NCI-H2227 (cell line): Measurements from ENCODE around the gene IFNG-AS1.
A peak's percentile ranks its signal among the peaks of the same experiment; 100 is the strongest.

Experiments used
- DNase-seq: peaks from one replicate; lab custom pipeline; 2025; ENCODE audit not compliant: unreplicated experiment; lab: John Stamatoyannopoulos, UW

The IFNG-AS1 gene

DNA sequence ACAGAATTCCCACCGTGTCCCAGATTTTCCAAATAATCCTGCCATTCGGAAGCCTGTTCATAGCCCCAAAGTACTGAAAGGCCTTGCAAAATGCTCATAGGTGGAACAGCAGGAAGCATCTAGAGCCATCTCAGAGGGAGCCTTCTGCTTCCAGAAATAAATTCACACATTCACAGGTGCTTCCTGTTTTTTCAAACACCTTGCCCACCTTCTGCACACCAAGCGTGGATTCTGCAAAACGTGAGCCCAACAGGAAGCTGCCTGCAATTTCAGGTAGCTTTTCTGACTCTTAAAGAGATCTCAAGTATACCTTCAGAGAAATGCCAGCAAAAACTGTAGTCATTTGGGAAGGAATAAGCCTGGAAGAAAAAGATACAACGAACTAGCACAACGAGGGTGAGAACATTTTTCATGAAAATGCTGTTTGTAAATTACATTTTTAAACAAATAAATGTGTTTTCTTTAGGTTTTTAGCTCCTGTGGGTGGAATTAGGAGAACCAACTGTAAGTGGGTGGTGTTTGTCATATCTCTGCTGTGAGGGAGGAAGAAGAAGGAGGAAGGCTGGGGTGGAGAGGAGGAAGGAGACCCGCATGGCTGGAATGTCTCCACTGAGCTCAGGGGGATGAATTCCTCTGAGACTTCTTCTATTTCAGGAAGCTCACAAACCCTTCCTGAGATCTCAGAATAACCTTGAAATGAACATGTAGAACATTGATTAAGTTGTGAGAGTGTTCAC, at the start of gene IFNG-AS1:
Gene IFNG-AS1 (plus strand): TSS at position 264 of the 737 bp plus-strand sequence.
- no peak for DNase-seq

- DNase-seq = no peak
These were observed 49.6 kb upstream of the IFNG-AS1 start for GRCh38 chr12:67939611-67940010.

DNA sequence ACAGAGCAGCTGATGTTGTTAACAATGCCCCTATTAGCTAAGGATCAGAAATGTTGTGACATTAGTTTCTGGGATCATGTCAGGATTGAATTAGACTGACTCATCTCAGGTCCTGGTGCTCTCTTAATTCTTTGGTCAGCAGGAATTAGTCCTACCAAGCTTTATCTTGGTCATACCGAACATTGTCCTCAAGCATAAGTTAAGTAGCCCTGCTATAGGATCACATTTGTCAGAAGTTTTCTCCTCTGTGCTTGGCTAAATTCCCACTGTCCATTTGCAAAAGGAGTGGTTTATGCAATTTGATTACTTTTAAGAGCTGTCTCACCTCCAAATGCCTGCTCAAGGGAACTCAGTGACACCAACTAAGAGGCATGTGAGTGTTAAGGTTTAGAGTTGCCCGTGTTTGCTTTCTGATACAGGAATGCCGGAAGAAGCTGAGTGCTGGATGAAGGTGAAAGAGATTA, 48.4 kb upstream of the IFNG-AS1 start:
- no peak for DNase-seq

DNA sequence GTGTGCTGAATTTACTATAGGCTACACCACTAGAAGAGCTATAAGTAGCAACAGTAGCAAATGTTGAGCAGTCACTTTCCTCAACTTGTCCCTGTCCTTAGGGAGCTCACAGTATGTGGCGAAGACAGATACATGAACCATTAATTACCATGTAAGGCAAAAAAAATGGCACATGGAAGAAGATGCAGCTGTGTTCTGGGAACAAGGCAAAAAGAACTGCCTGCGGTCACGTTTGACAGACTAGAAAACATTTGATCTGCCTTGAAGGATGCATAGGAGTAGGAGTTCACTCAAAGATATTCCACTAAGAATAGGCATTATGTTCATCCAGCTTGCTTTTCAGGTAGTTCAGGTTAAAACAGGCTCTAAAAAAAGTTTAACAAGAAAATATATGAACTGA, 46.5 kb upstream of the IFNG-AS1 start:
- DNase-seq = no peak

DNA sequence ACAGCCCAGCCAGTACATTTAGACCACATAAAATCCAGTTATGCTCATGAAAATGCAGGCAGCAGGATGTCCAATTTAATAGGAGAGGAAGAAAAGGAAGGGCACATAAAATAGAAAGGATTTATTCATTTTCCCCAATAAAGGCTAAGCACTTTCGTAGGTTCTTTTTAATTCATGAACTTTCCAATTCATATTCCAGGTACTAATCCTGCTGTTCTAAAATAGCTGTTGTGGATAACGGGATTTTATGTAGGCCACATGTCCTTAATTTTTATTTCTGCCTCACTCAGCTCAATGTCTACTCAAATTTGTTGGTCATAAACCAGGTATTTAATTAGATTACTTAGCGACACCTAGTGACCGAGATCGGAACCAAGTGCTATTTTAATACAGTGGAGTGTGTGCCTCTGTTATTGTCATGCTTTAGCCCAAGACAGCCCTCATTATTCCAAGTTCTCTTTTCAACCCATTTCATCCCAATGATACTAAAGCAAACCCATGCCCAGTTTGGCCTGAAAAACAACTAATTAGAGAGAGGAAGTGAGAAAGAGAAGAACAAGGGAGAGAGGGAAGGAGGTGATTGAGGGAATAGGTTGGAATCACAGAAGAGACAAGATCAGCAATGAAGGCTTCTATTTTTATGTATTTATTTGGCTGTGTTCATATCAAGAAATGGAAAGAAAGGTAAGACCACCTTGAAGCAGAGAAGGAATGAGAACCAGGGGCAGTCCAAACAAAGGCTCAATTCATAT, 45.9 kb upstream of the IFNG-AS1 start:
- DNase-seq = peak; percentile 60

DNA sequence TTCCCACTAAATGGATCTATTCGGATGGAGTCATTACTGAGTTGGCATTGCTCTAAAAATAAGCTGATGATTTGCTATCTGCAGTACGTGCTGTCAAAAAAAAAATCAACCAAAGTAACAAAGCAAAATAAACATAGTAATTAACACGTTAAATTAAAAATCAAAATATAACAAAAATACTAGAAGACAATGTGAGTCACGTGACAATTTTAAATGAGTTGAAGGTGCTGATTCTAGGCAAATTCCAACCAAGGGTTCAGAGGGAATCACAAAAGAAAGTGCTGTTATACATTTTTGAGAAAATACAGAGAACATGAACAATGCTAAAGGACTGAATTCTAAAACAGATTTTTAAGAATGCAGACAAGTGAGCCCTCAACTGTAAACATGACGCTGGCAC, 45.2 kb upstream of the IFNG-AS1 start:
- DNase-seq = no peak

DNA sequence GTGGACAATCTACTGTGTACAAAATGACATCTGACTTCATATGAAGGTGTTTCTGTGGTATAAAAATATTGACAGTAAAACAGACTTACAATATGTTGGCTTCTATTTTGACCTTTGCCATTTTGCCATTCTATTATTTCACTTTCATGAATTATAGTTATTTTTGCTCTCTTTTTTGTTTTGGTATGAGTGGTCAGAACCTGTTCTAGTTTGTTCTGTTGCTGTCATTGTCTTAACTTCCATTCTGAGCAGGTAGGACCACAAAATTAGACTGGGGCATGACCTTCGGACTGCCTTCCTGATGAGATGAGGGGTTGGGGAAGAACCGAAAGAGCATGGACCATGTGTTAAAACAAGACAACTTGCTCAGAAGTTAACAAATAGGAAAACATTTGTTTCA, 36.5 kb upstream of the IFNG-AS1 start:
- no peak for DNase-seq

DNA sequence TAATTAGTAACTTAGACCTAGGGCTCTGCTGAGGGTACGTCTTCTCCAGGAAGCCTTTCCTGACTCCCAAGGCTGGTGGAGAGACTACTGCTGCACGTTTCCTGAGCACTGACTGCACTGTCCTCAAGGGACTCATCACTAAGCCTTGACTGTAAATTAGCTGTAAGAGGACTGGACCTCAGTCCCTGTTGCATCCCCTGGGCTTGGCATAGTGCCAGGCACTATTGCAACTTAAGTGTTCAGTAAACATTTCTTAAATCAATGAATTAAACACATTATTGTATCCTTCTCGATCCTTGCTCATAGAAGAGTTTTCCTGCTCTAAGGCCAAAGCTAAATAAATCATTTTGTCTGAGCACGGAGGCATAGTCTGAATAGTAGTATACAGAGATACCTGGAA, 31.9 kb upstream of the IFNG-AS1 start:
- peak; percentile 14 for DNase-seq

DNA sequence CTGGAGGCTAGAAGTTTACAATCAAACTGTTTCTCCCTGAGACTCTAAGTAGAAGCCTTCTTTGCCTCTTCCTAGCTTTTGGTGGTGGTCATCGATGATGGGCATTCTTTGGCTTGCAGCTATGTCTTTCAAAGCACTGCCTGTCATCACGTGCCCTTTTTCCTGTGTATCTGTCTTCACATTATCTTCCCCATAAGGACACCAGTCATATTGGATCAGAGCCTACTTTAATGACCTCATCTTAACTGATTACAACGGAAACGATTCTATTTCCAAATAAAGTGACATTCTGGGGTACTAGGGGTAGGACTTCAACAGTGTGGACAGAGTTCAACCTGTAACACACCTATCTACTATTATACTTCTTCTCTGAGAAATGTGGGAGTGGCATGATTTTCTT, 31.1 kb upstream of the IFNG-AS1 start:
- no peak for DNase-seq

DNA sequence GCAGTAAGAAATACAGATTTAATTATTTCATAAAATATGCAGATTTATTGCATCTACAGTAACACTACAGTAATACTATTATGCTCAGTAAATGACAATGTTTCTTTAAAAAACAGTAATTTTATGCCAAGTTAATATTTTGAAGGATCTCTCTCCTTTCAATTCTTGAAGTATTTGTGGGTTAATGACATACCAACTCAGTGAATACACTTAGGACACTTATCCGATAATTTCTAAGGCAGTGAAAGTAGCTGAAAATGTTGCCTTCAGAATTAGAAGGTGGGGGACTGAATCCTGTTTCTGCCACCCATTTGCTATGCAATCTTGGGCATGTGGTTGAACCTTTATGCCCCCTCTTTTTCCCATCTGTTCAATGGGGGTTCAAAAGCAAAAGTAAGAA, 24.8 kb upstream of the IFNG-AS1 start:
- DNase-seq = no peak

DNA sequence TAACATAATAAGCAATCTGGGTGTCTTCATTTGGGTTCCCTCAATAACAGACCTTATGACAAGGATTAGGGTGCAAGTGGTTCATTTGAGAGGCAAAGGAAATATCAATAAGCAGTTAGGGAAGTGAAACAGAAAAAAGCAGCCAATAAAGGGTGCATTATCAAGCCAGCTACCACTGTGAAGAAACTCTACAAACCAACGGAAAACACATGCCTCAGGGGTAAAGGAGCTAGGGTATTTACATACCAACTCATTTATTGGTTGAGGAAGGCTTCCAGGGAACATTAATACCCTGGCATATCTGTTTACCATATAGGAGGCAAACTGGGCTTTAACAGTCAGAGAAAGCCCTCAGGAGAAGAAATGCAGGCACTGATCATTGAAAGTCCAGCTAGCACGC, 22.7 kb upstream of the IFNG-AS1 start:
- DNase-seq = no peak

DNA sequence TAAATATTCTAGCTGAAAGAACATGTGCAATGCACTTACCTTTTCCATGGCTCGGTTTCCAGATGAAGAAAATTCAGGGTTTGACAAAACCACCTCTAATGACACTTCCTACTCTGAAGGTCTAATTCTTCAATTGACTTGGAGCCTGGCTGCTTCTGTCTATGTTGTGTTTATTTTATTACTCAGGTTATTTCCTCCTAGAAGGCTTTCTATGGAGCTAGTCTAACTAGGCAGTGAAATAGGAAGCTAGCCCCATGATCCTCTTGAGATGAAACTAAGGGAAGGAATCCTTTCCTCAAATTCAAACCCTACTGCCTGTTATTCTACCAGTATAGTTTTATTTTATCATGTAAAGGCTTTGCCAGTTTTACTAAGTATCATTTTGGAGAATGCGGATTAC, 20.9 kb upstream of the IFNG-AS1 start:
- no peak for DNase-seq

DNA sequence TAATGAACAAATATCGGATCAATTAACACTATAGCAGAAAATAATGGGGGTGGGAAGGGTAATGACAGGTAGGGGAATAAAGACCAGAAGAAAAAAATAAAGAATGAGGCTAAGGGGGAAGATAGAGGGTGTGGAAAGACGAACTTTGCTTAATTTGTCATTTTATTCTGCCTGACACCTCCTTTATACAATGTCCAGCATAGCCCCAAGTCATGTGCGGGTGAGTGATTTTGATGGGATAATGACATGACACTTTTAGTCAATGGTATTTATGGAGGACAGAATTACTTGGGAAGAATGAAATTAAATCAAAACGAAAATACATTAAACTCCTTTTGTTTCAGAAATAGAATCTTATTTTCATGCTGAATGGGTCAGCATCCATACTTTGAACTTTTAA, 20.5 kb upstream of the IFNG-AS1 start:
- peak; percentile 17 for DNase-seq

DNA sequence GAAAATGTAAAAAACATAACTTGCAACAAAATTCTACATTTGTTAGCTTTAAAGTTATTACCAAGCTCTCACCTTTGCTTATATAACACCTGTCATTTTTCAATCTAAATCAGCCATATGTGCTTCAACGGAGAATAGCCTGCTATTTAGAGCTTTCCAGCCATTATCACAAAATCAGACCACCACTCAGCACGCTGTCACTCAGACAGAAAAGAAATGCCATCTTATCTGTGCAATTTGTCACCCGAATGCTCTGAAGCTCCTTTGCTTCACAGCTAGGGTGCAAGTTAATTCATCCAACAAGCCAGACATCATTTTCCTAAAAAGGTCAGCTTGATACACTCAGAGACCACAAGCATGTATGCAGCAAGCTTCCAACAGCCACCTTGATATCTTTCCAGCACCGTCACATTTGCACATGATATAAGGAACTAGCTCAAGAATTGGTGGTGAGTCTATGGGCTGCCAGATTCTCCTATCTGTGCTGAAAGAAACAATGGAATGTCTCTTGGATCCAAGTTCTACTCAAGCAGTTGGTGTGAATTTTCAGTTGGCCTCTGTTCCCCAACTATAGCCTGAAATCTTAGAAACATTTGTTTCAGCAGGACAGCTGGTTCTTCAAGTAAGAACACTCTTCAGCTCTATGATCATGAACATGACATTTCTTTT, 20.0 kb upstream of the IFNG-AS1 start:
- peak; percentile 38 for DNase-seq

- DNase-seq = no peak
These were observed 11.6 kb upstream of the IFNG-AS1 start for GRCh38 chr12:67977668-67978067.

- DNase-seq = no peak
These were observed 8.9 kb upstream of the IFNG-AS1 start for GRCh38 chr12:67980391-67980790.

- peak; percentile 16 for DNase-seq
These were observed 7.7 kb upstream of the IFNG-AS1 start for GRCh38 chr12:67981287-67982162.

GRCh38 chr12:67982164-67982563, 7.1 kb upstream of the IFNG-AS1 start:
- peak; percentile 17 for DNase-seq

DNA sequence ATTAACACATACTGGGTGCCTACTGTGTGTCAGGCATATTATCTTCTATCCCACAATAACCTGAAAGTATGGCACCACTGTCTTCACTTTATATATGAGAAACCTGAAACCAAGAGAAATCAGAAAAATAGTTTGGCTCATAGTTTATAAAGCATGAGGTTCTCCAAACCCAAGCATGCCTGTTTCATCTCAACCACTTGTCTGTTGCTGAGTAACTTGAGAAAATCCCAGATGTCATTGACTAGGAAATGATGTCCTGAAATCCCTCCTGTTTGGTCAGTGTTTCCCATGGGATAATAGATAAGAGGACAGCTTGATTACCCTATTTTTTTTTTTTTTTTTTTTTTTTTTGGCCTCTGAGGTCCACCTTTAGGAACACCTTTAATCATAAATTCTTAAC, 2.6 kb upstream of the IFNG-AS1 start:
- no peak for DNase-seq

DNA sequence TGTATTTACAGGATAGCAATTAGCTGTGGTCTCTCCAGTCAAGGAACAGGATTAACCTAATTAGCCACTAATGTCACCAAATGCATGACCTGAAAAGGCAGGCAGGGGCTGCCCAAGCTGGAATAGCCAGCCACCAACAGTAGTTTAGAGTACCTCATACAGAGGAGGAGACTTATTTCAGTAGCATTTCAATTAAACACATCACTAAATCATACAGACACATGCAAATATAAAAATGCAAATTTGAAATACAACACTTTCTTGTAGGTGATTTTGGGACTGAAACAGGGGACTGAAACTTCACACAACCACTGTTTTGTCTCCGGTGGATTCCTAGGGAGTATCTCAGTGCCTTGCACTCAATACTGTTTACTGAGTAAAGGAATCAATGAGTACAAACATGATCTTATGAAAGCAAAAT, 636 bp upstream of the IFNG-AS1 start:
- no peak for DNase-seq

GRCh38 chr12:67991158-67991557, 1.9 kb downstream of the IFNG-AS1 start:
- DNase-seq = no peak
